Measurements from ENCODE around the gene CAP1. TPM values are rescaled to one million over a fixed set of nuclear protein-coding genes. Genes with fewer than 3 reads are reported as not detected.

The CAP1 gene
- total RNA-seq, 4 donors from 2014 or later: 81.0 to 290 (median 238) TPM

GRCh38 chr1:40039757-40040510, 595 bp upstream of the CAP1 start:
- Histone ChIP-seq H3K9me3 (no peaks in the 10 kb centered on the region), H3K27ac (peak overlapping the region; percentile 99 to 100 (median 99)), H3K36me3 (no peaks in the 10 kb centered on the region), H3K4me3 (peak overlapping the region; percentile 58 to 92 (median 84)), H3K27me3 (no peaks in the 10 kb centered on the region), H3K4me1 (peaks cover 19 to 79% (median 51%) of the 10 kb centered on the region in 4 donors)
- WGBS, 2 donors (ENCODE audit: low coverage in 1 of 2): 0 to 1% methylated on average over 4 to 29 of the region's 52 CpGs
- in situ Hi-C loops (cut with MboI; ENCODE audit: low pct_ligation_motif_present in 1 of 4, low pct_unique_long_range_greater_than_20kb in 1 of 4, low sequenced_read_pairs in 3 of 4): no loop called here
- peak; percentile 92 for DNase-seq
- intact Hi-C loops (cut with DNase I; ENCODE audit: low total_unique reads): no loop called here
- TF ChIP-seq POLR2A (IDR thresholded peaks at IDR 0.05): peak; percentile 98
- TF ChIP-seq POLR2AphosphoS5 (IDR thresholded peaks at IDR 0.05): peak; percentile 75 to 98 (median 97)
- TF ChIP-seq EP300 (IDR thresholded peaks at IDR 0.05; ENCODE audit: low read depth): no peak
- no peak for TF ChIP-seq CTCF (IDR thresholded peaks at IDR 0.05)

- intact Hi-C loops (cut with DNase I; ENCODE audit: low total_unique reads) (no loop called here), in situ Hi-C loops (cut with MboI; ENCODE audit: low pct_ligation_motif_present in 1 of 4, low pct_unique_long_range_greater_than_20kb in 1 of 4, low sequenced_read_pairs in 3 of 4) (no loop called here)
- Histone ChIP-seq H3K9me3 (no peaks in the 10 kb centered on the region), H3K27ac (peak overlapping the region; percentile 99 to 100 (median 99)), H3K4me3 (peak overlapping the region; percentile 53 to 92 (median 84)), H3K27me3 (no peaks in the 10 kb centered on the region), H3K36me3 (no peaks in the 10 kb centered on the region), H3K4me1 (peaks cover 27 to 82% (median 61%) of the 10 kb centered on the region in 4 donors)
- WGBS, 2 donors (ENCODE audit: low coverage in 1 of 2): 2 to 9% methylated on average over 5 of the region's 5 CpGs
- no peak for DNase-seq
- TF ChIP-seq EP300 (IDR thresholded peaks at IDR 0.05; ENCODE audit: low read depth): no peak
- TF ChIP-seq CTCF (IDR thresholded peaks at IDR 0.05): no peak
- no peak for TF ChIP-seq POLR2AphosphoS5 (IDR thresholded peaks at IDR 0.05)
- TF ChIP-seq POLR2A (IDR thresholded peaks at IDR 0.05): no peak
Observed at GRCh38 chr1:40041466-40041838, 923 bp downstream of the CAP1 start.

GRCh38 chr1:40042341-40042740, 1.8 kb downstream of the CAP1 start:
- WGBS, 2 donors (ENCODE audit: low coverage in 1 of 2): 60 to 69% methylated on average over 4 of the region's 4 CpGs
- DNase-seq: no peak
- Histone ChIP-seq H3K9me3 (no peaks in the 10 kb centered on the region), H3K4me1 (peaks cover 27 to 82% (median 57%) of the 10 kb centered on the region in 4 donors), H3K27ac (peak overlapping the region; percentile 99 to 100 (median 99)), H3K36me3 (no peaks in the 10 kb centered on the region), H3K4me3 (peak overlapping the region in 2 of 4 donors; percentile 81 to 92), H3K27me3 (no peaks in the 10 kb centered on the region)
- intact Hi-C loops (cut with DNase I; ENCODE audit: low total_unique reads): no loop called here
- TF ChIP-seq CTCF (IDR thresholded peaks at IDR 0.05) (no peak), EP300 (IDR thresholded peaks at IDR 0.05; ENCODE audit: low read depth) (no peak), POLR2A (IDR thresholded peaks at IDR 0.05) (no peak), POLR2AphosphoS5 (IDR thresholded peaks at IDR 0.05) (no peak)
- in situ Hi-C loops (cut with MboI; ENCODE audit: low pct_ligation_motif_present in 1 of 4, low pct_unique_long_range_greater_than_20kb in 1 of 4, low sequenced_read_pairs in 3 of 4): no loop called here

- no peaks in the 10 kb centered on the region for H3K9me3 ChIP-seq
- no peak overlapping the region for H3K4me3 ChIP-seq
- in situ Hi-C loops (cut with MboI; ENCODE audit: low pct_ligation_motif_present in 1 of 4, low pct_unique_long_range_greater_than_20kb in 1 of 4, low sequenced_read_pairs in 3 of 4) (no loop called here), intact Hi-C loops (cut with DNase I; ENCODE audit: low total_unique reads) (no loop called here)
- no peak for TF ChIP-seq POLR2AphosphoS5 (IDR thresholded peaks at IDR 0.05)
- H3K27ac ChIP-seq: peak overlapping the region in 1 of 4 donors; percentile 12
- no peak for DNase-seq
- WGBS, 2 donors (ENCODE audit: low coverage in 1 of 2): 68 to 80% methylated on average over 3 of the region's 3 CpGs
- no peaks in the 10 kb centered on the region for H3K36me3 ChIP-seq
- H3K4me1 ChIP-seq: peaks cover 20 to 79% (median 51%) of the 10 kb centered on the region in 4 donors
- no peaks in the 10 kb centered on the region for H3K27me3 ChIP-seq
Observed at GRCh38 chr1:40044110-40044509, 3.6 kb downstream of the CAP1 start.

Measured in transverse colon (tissue), 4 donors.